HUES64 (cell line): Measurements from ENCODE around the gene NFATC3.

Experiments
- H3K27ac ChIP-seq: 2 replicates; pipeline ENCODE4 v1.7.0; 2013; ENCODE audit warnings: low read depth, low read length, inconsistent platforms
- H3K27me3 ChIP-seq: 2 replicates; pipeline ENCODE4 v1.6.1; 2013; ENCODE audit warnings: mild to moderate bottlenecking, low read length; ENCODE audit not compliant: insufficient read depth
- H3K36me3 ChIP-seq: 2 replicates; pipeline ENCODE4 v1.6.1; 2013; ENCODE audit warnings: mild to moderate bottlenecking, low read length; ENCODE audit not compliant: insufficient read depth
- H3K4me1 ChIP-seq: 2 replicates; pipeline ENCODE4 v1.6.1; 2013; ENCODE audit warnings: mild to moderate bottlenecking, low read length, moderate library complexity; ENCODE audit not compliant: insufficient read depth
- H3K4me3 ChIP-seq: 2 replicates; pipeline ENCODE4 v1.5.1; 2013; ENCODE audit warnings: mild to moderate bottlenecking, low read length, moderate library complexity
- H3K9ac ChIP-seq: 2 replicates; pipeline ENCODE4 v1.6.1; 2013; ENCODE audit warnings: mild to moderate bottlenecking, low read depth, low read length
- H3K9me3 ChIP-seq: 2 replicates; pipeline ENCODE4 v1.6.1; 2013; ENCODE audit warnings: low read depth, low read length; ENCODE audit not compliant: insufficient read depth
- WGBS: fragments of 150-250, 120-280 bp; methylation state at CpG from one replicate; pipeline ENCODE4 v1.1.7; 2013; ENCODE audit warnings: missing lambda C conversion rate; 5-methylcytosine and 5-hydroxymethylcytosine counted together

Gene NFATC3

DNA sequence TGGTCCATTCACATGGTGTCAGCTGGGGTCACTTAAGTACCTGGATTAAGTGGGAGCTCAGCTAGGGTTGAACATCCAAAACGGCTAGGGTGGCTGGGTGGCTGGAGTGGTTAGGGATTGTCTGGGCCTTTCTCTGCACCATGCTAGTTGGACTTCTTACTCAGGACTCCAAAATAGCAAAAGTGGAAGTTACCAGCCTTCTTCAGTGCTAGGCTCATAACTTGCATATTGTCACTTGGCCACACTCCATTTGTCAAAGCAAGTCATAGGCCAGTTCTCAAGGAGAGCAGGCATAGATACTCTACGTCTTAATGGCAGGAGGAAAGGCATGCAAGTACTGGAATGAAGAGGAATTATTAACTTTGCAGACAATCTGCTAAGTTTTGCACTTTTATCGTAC lies 81.1 kb downstream of the NFATC3 start:
- H3K27ac ChIP-seq = no peak overlapping the region
- H3K36me3 ChIP-seq = peaks cover 32% of the 10 kb centered on the region
- H3K4me3 ChIP-seq = no peak overlapping the region
- H3K4me1 ChIP-seq = no peaks in the 10 kb centered on the region
- peaks cover 7% of the 10 kb centered on the region; the same call in 1 of the 2 replicates for H3K9me3 ChIP-seq
- no peaks in the 10 kb centered on the region for H3K27me3 ChIP-seq
- H3K9ac ChIP-seq = no peak overlapping the region
- 96% methylated on average over 2 of the region's 3 CpGs for WGBS

DNA sequence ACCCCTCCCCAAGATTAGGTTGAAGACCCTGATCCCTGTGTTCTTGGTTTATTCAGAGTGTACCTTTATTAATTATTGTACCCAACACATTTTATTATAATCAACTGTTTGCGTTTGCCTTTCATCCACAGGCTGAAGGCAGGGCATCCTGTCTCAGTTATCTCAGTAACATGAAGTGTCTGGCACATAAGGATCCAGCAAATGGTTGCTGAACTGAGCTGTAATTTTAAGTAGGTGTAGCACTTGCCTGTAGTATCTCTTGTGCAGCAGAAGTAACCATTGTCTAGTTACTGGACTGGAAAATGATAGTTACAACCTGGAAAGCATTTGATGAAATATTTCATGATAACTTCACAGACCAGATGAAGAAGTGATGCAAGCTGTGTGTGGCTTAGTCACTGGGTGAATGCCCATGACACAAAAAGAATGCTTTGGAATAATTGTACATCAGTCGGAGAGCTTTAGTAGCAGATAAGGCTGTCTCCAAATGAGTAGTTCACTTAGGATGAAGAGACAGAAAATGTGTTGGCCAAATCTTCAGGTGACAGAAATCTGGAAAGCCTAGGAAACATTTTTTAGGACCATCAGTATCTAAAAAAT lies 94.1 kb downstream of the NFATC3 start:
- H3K27me3 ChIP-seq = no peaks in the 10 kb centered on the region
- no peaks in the 10 kb centered on the region for H3K9me3 ChIP-seq
- peaks cover 50% of the 10 kb centered on the region for H3K36me3 ChIP-seq
- H3K4me3 ChIP-seq = no peak overlapping the region
- no peak overlapping the region for H3K27ac ChIP-seq
- no peak overlapping the region for H3K9ac ChIP-seq
- H3K4me1 ChIP-seq = no peaks in the 10 kb centered on the region
- 96% methylated on average over 2 of the region's 2 CpGs for WGBS

DNA sequence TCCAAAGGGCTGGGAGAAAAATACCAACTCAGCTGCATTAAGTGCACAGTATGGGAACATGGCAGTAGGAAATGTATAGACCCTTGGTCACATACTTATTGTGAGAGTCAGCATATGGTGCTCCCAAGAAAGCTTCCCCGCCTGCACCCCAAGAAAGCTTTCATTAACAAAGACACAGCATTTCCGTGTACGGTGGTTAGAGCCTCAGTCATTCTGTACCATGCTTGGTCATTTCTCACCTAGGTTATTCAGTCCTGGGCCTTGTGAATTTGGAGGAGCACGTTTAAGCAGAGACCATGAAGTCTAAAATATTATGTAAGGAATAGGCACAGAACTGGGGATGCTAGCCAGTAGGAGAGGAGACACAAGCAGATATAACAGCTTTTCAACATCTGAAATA lies 94.7 kb downstream of the NFATC3 start:
- WGBS = 96% methylated on average over 4 of the region's 4 CpGs
- Histone ChIP-seq H3K4me3 (no peak overlapping the region), H3K36me3 (peaks cover 45% of the 10 kb centered on the region), H3K4me1 (no peaks in the 10 kb centered on the region), H3K27ac (no peak overlapping the region), H3K9me3 (no peaks in the 10 kb centered on the region), H3K9ac (no peak overlapping the region), H3K27me3 (no peaks in the 10 kb centered on the region)

DNA sequence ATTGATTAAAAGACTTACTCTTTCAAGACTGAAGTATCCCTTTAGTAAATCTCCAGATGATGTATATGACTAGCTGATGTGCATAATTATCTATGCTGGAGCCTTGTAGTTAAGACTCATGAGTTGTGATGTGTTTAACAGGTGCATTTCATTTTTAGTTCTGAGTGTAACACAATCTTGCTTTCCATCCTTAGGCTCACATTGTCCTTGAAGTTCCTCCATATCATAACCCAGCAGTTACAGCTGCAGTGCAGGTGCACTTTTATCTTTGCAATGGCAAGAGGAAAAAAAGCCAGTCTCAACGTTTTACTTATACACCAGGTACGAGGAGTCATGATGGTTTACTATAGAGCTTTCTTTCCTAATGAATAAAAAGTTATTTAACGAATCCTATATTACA lies 97.9 kb downstream of the NFATC3 start:
- no peak overlapping the region for H3K9ac ChIP-seq
- 90% methylated on average over 2 of the region's 3 CpGs for WGBS

DNA sequence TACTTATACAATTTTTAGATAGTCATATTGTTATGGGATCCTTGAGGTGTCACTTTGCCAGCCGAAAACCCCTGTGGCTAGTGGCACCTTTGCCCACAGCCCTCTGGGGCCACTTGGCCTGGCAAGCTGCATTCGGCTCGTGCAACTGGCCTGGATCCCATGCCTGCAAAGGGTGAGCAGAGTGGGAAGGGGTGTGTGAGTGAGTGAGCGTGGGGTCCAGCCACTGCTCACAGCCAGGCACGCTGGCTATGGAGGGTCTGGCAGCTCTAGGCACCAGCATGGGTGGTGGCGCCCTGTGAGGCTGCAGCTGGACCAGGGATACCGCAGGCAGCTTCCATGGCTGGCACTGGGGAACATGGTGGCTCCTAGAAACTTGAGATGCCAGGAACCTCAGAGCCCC lies 101.7 kb downstream of the NFATC3 start:
- Histone ChIP-seq H3K4me3 (no peak overlapping the region), H3K36me3 (peaks cover 74% of the 10 kb centered on the region), H3K9me3 (peaks cover 13% of the 10 kb centered on the region; the same call in 1 of the 2 replicates), H3K27me3 (no peaks in the 10 kb centered on the region), H3K9ac (no peak overlapping the region), H3K27ac (no peak overlapping the region), H3K4me1 (no peaks in the 10 kb centered on the region)
- WGBS = 97% methylated on average over 7 of the region's 7 CpGs

More for the DNA sequence above, 97.9 kb downstream of the NFATC3 start:
- peaks cover 64% of the 10 kb centered on the region for H3K36me3 ChIP-seq
- H3K27ac ChIP-seq = no peak overlapping the region
- no peaks in the 10 kb centered on the region for H3K4me1 ChIP-seq
- H3K9me3 ChIP-seq = peaks cover 13% of the 10 kb centered on the region; the same call in 1 of the 2 replicates
- H3K4me3 ChIP-seq = no peak overlapping the region
- no peaks in the 10 kb centered on the region for H3K27me3 ChIP-seq

DNA sequence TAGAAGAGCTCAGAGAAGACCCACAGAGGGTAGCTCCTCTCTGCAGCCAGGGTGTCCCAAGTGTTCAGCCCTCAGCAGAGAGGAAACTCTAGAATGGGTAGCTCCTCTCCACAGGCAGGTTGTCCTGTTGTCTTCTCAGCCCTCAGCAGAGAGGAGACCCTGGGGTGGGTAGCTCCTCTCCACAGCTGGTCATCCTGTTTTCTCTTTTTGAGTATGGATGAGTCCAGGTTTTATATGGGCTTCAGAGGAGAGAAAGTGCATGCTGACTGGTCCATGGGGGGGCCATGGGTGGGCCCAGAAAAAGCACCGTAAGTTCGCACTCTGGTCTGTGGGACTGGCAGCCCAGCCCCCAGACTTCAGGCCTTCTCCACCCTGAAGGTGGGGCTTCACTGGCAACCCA lies 102.3 kb downstream of the NFATC3 start:
- H3K9ac ChIP-seq = no peak overlapping the region
- no peaks in the 10 kb centered on the region for H3K4me1 ChIP-seq
- no peaks in the 10 kb centered on the region for H3K27me3 ChIP-seq
- H3K9me3 ChIP-seq = peaks cover 13% of the 10 kb centered on the region; the same call in 1 of the 2 replicates
- WGBS = 96% methylated on average over 2 of the region's 2 CpGs
- no peak overlapping the region for H3K4me3 ChIP-seq
- H3K27ac ChIP-seq = no peak overlapping the region
- peaks cover 72% of the 10 kb centered on the region for H3K36me3 ChIP-seq

DNA sequence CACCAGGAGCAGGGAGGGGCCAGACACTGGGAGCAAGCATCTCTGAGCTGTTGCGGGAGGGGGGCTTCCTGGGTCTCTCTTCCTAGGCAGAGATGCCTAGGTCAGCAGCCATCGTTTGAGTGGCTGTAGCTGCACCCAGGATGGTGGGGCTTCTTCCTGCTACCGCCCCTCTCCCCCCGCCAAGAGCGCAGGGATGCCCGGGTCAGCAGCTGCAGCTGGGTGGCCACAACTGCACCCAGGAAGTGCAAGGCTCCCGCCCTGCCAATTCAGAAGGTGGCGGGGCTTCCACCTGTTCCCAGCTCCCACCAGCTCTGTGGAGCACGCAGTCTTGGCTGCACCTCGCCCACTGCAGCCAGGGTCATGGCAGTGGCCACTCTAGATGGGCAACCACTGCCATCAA lies 103.0 kb downstream of the NFATC3 start:
- no peak overlapping the region for H3K4me3 ChIP-seq
- no peaks in the 10 kb centered on the region for H3K4me1 ChIP-seq
- no peak overlapping the region for H3K27ac ChIP-seq
- peaks cover 13% of the 10 kb centered on the region; the same call in 1 of the 2 replicates for H3K9me3 ChIP-seq
- no peak overlapping the region for H3K9ac ChIP-seq
- peaks cover 66% of the 10 kb centered on the region for H3K36me3 ChIP-seq
- 96% methylated on average over 10 of the region's 10 CpGs for WGBS
- H3K27me3 ChIP-seq = no peaks in the 10 kb centered on the region

DNA sequence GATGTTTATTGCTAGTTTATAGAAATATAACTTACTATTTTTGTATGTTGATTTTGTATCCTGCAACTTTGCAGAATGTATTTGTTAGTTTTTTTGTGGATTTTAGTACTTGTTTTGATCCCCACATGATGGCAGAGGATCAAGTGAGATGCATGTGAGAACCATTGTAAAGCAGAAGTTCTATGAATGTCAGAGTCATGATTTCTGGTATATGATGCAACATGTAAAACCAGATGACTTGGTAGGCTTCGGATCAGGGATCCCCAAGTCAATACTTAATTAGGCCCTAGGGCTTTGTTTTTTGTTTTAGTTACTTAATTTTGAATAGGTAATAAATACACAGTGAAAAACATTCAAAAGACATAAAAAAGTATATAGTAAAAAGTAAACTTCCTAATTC lies 104.9 kb downstream of the NFATC3 start:
- Histone ChIP-seq H3K4me1 (no peaks in the 10 kb centered on the region), H3K36me3 (peaks cover 52% of the 10 kb centered on the region), H3K9ac (no peak overlapping the region), H3K9me3 (peaks cover 13% of the 10 kb centered on the region; the same call in 1 of the 2 replicates), H3K27ac (no peak overlapping the region), H3K4me3 (no peak overlapping the region), H3K27me3 (no peaks in the 10 kb centered on the region)
- WGBS = 94% methylated on average over 1 of the region's 1 CpG

DNA sequence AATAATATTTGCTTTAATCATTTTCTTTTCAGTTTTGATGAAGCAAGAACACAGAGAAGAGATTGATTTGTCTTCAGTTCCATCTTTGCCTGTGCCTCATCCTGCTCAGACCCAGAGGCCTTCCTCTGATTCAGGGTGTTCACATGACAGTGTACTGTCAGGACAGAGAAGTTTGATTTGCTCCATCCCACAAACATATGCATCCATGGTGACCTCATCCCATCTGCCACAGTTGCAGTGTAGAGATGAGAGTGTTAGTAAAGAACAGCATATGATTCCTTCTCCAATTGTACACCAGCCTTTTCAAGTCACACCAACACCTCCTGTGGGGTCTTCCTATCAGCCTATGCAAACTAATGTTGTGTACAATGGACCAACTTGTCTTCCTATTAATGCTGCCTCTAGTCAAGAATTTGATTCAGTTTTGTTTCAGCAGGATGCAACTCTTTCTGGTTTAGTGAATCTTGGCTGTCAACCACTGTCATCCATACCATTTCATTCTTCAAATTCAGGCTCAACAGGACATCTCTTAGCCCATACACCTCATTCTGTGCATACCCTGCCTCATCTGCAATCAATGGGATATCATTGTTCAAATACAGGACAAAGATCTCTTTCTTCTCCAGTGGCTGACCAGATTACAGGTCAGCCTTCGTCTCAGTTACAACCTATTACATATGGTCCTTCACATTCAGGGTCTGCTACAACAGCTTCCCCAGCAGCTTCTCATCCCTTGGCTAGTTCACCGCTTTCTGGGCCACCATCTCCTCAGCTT lies 105.8 kb downstream of the NFATC3 start:
- H3K36me3 ChIP-seq = peaks cover 45% of the 10 kb centered on the region
- no peak overlapping the region for H3K9ac ChIP-seq
- no peak overlapping the region for H3K4me3 ChIP-seq
- no peaks in the 10 kb centered on the region for H3K27me3 ChIP-seq
- 94% methylated on average over 2 of the region's 2 CpGs for WGBS
- H3K9me3 ChIP-seq = peaks cover 13% of the 10 kb centered on the region; the same call in 1 of the 2 replicates
- no peaks in the 10 kb centered on the region for H3K4me1 ChIP-seq
- no peak overlapping the region for H3K27ac ChIP-seq

DNA sequence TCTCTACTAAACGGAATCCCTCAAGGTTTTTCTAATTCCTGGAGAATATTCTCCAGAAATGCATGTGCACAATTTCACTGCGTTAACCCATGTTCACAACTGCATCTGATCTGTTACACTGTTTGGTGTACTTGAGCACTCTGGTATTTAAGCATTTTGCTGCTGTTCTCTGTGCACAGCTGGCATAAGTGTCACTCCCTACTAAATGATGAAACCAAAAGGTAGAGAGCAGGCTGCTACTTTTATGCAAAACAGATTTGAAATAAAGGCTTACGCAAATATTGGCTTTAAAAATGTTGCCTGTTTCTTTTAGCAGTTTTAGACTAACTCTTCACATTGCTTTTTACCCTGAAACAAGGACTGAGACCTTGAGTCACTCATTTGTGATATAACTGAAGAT lies 109.1 kb downstream of the NFATC3 start:
- 94% methylated on average over 3 of the region's 3 CpGs for WGBS
- Histone ChIP-seq H3K4me3 (no peak overlapping the region), H3K27ac (no peak overlapping the region), H3K27me3 (no peaks in the 10 kb centered on the region), H3K36me3 (peaks cover 28% of the 10 kb centered on the region), H3K9me3 (no peaks in the 10 kb centered on the region), H3K9ac (no peak overlapping the region), H3K4me1 (no peaks in the 10 kb centered on the region)

DNA sequence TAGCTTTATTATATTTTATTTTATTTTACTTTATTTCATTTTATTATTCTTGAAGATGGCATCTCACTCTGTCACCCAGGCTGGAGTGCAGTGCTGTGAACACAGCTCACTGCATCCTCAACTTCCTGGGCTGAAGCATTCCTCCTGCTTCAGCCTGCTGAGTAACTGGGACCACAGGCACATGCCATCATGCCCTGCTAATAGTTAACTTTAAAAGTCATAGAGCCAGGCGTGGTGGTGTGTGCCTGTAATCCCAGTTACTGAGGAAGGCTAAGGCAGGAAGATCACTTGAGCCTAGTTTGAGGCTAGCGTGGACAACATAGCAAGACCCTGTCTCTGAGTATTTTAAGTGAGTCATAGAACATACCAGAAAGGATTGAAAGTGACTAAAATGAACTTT lies 112.1 kb downstream of the NFATC3 start:
- 94% methylated on average over 2 of the region's 2 CpGs for WGBS
- Histone ChIP-seq H3K9me3 (no peaks in the 10 kb centered on the region), H3K4me3 (no peak overlapping the region), H3K4me1 (no peaks in the 10 kb centered on the region), H3K27me3 (no peaks in the 10 kb centered on the region), H3K9ac (no peak overlapping the region), H3K27ac (no peak overlapping the region), H3K36me3 (peaks cover 2% of the 10 kb centered on the region; the same call in 1 of the 2 replicates)
